Peyer's patch (tissue), 4 donors: ENCODE results near the gene ADAMTS4.
A peak's percentile ranks its signal among the peaks of the same experiment; 100 is the strongest.

Source experiments
- CTCF ChIP-seq, 6 experiments: fragments of 450-650 bp in 4 of 6; fragments of 200-600 bp in 2 of 6; sonication (generic) in 1 of 6; IDR thresholded peaks; one replicate each; pipeline ENCODE4 v1.5.1; 2017 to 2019; ENCODE audit warnings: antibody characterized with exemption in 6 of 6, mild to moderate bottlenecking in 3 of 6, moderate library complexity in 1 of 6
- POLR2A ChIP-seq, 2 donors: fragments of 450-650 bp; IDR thresholded peaks; one replicate each; pipeline ENCODE4 v1.5.1; 2017; ENCODE audit warnings: antibody characterized with exemption in 2 of 2, mild to moderate bottlenecking in 2 of 2, moderate library complexity in 2 of 2

GRCh38 chr1:161177112-161177935 is 21.5 kb downstream of the ADAMTS4 start, which contains the start of gene B4GALT3:
- TF ChIP-seq CTCF (IDR thresholded peaks at IDR 0.05) (peak in 2 of 6 experiments; percentile 3 to 24), POLR2A (IDR thresholded peaks at IDR 0.05) (peak; percentile 44 to 74)
